ENCODE results near the gene ZNF408.

The ZNF408 gene

DNA sequence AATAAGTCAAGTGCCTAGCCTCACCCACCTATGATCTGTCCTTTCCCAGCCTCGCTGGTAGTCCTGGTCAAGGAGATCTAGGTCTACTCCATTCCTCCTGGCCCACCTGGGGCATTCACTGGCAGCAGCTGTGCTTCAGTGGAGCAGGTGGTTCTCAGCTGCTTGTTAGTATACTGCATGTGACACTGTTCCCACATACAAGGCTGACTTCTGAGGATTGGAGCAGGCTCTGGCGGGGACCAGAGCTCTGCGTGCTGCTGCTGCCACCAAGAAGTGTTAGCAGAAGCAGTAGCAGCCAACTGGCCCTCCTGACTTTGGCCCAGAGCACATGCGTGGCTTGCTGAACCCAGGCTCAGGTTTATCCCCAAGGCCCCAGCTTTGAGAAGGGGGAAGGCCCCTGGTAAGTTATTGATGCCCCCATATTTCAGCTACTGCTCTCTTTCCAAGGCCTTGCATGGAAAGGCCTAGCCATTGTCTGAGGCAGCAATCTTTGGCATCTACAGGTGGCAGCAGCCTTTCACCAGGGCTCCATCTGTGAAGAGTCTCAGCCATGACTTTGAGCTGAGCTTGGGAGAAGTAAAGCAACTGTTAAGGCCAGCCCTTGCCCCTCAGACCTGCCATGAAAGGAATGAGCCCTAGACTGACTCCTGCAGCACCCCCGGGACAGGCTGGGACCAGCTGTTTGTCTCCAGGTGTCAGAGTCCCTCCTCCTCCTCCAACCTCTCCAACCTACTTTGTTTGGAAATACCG is 26.9 kb upstream of the ZNF408 start:
- no peak for ATAC-seq
- TF ChIP-seq, protein P1, sequence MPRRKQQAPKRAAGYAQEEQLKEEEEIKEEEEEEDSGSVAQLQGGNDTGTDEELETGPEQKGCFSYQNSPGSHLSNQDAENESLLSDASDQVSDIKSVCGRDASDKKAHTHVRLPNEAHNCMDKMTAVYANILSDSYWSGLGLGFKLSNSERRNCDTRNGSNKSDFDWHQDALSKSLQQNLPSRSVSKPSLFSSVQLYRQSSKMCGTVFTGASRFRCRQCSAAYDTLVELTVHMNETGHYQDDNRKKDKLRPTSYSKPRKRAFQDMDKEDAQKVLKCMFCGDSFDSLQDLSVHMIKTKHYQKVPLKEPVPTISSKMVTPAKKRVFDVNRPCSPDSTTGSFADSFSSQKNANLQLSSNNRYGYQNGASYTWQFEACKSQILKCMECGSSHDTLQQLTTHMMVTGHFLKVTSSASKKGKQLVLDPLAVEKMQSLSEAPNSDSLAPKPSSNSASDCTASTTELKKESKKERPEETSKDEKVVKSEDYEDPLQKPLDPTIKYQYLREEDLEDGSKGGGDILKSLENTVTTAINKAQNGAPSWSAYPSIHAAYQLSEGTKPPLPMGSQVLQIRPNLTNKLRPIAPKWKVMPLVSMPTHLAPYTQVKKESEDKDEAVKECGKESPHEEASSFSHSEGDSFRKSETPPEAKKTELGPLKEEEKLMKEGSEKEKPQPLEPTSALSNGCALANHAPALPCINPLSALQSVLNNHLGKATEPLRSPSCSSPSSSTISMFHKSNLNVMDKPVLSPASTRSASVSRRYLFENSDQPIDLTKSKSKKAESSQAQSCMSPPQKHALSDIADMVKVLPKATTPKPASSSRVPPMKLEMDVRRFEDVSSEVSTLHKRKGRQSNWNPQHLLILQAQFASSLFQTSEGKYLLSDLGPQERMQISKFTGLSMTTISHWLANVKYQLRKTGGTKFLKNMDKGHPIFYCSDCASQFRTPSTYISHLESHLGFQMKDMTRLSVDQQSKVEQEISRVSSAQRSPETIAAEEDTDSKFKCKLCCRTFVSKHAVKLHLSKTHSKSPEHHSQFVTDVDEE (CRISPR knock-in tag; IDR thresholded peaks at IDR 0.05), result no peak
- TF ChIP-seq RARB (CRISPR knock-in tag; IDR thresholded peaks at IDR 0.05) (no peak), ESRRG (CRISPR knock-in tag; IDR thresholded peaks at IDR 0.05) (no peak), ZC3H10 (CRISPR knock-in tag; IDR thresholded peaks at IDR 0.05) (no peak), ZNF70 (CRISPR knock-in tag; IDR thresholded peaks at IDR 0.05) (no peak)

DNA sequence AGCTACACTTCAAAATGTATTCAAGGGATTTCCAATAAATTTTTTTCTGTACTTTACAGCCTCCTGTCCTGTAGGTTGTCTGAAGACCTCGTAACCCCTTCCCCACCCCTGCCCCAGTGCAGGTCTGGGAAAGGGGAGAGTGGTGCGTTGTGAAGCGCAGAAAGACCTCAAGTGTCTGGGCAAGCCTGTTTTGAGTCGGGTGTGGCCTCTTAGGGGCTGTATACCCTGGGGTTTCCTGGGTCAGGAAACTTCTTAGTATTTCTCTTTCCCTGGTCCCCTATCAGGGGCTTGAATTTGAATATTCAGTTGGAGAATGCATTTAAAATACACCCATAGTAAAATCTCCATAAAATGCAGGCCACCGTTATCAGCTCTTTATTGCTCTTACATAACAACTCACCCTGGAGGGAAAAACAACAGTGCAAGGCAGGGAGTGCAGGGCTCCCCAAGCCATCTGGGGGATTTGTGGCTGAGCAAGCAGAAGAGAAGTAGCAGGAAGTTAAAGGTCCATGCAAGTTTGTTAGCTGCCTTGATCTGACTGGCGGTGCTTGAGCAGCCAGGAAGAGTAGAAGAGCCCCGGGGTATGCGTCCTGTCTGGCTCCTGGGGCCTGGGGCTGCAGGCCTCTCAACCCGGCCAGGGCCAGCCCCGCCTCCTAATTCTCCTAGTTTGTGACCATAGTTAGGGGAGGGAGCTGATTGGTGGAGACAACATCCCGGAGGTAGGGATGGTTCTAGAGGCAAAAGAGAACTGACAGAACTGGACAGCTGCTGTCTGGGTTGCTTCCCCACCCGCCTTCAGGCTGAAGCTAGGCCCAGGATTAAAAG is 26.2 kb upstream of the ZNF408 start:
- peak; percentile 10 for ATAC-seq
- TF ChIP-seq RARB (CRISPR knock-in tag; IDR thresholded peaks at IDR 0.05) (no peak), ARNTL (CRISPR knock-in tag; IDR thresholded peaks at IDR 0.05; ENCODE audit: borderline replicate concordance, low read depth) (no peak), BACH2 (CRISPR knock-in tag; IDR thresholded peaks at IDR 0.05; ENCODE audit: borderline replicate concordance) (no peak), ZNF8 (CRISPR knock-in tag; IDR thresholded peaks at IDR 0.05) (no peak), ZC3H10 (CRISPR knock-in tag; IDR thresholded peaks at IDR 0.05) (no peak), TOX (CRISPR knock-in tag; IDR thresholded peaks at IDR 0.05; ENCODE audit: borderline replicate concordance) (no peak), CSDC2 (CRISPR knock-in tag; IDR thresholded peaks at IDR 0.05) (no peak), SNAI2 (CRISPR knock-in tag; IDR thresholded peaks at IDR 0.05) (no peak), ISL1 (CRISPR knock-in tag; IDR thresholded peaks at IDR 0.05) (no peak), ZNF565 (CRISPR knock-in tag; conservative IDR thresholded peaks at IDR 0.05; ENCODE audit: low read depth) (no peak), TCF4 (CRISPR knock-in tag; IDR thresholded peaks at IDR 0.05; ENCODE audit: borderline replicate concordance) (no peak), ZNF70 (CRISPR knock-in tag; IDR thresholded peaks at IDR 0.05) (no peak)
- TF ChIP-seq, protein P2, sequence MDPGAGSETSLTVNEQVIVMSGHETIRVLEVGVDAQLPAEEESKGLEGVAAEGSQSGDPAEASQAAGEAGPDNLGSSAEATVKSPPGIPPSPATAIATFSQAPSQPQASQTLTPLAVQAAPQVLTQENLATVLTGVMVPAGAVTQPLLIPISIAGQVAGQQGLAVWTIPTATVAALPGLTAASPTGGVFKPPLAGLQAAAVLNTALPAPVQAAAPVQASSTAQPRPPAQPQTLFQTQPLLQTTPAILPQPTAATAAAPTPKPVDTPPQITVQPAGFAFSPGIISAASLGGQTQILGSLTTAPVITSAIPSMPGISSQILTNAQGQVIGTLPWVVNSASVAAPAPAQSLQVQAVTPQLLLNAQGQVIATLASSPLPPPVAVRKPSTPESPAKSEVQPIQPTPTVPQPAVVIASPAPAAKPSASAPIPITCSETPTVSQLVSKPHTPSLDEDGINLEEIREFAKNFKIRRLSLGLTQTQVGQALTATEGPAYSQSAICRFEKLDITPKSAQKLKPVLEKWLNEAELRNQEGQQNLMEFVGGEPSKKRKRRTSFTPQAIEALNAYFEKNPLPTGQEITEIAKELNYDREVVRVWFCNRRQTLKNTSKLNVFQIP (CRISPR knock-in tag; IDR thresholded peaks at IDR 0.05; ENCODE audit: borderline replicate concordance, low read depth), result no peak
- TF ChIP-seq, protein P3, sequence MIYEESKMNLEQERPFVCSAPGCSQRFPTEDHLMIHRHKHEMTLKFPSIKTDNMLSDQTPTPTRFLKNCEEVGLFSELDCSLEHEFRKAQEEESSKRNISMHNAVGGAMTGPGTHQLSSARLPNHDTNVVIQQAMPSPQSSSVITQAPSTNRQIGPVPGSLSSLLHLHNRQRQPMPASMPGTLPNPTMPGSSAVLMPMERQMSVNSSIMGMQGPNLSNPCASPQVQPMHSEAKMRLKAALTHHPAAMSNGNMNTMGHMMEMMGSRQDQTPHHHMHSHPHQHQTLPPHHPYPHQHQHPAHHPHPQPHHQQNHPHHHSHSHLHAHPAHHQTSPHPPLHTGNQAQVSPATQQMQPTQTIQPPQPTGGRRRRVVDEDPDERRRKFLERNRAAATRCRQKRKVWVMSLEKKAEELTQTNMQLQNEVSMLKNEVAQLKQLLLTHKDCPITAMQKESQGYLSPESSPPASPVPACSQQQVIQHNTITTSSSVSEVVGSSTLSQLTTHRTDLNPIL (CRISPR knock-in tag; IDR thresholded peaks at IDR 0.05; ENCODE audit: low read depth), result no peak

DNA sequence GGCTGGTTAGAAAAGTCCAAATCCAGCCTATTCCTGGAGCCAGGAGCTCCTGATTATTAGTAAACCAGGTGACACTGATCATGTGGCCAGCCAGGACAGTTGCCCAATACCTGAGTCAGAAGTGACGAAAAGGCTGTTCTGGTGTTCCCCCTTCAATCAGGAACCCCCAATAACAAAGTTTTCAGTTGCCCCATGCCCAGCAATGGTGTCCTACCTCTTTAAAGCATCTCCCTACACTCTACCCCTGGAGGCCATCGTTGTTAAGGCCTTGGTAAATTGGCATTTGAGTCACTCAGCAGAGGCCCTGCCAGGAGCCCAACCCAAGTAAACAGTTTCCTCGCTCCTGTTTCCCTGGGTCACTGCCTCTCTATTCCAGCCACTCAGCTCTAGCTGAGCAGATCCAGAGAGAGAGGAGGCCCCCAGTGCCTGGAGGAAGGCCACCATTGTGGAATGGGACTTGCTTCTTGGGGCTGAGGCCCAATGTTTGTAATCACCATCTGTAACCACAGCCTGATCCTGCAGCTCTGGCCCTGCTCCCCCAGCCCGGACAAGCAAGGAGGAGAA is 25.5 kb upstream of the ZNF408 start:
- no peak for TF ChIP-seq ZC3H10 (CRISPR knock-in tag; IDR thresholded peaks at IDR 0.05)
- TF ChIP-seq BACH2 (CRISPR knock-in tag; IDR thresholded peaks at IDR 0.05; ENCODE audit: borderline replicate concordance), result no peak
- TF ChIP-seq ARNTL (CRISPR knock-in tag; IDR thresholded peaks at IDR 0.05; ENCODE audit: borderline replicate concordance, low read depth), result no peak
- TF ChIP-seq, protein P2 (CRISPR knock-in tag; IDR thresholded peaks at IDR 0.05; ENCODE audit: borderline replicate concordance, low read depth), result no peak
- TF ChIP-seq SNAI2 (CRISPR knock-in tag; IDR thresholded peaks at IDR 0.05), result no peak
- TF ChIP-seq ESRRG (CRISPR knock-in tag; IDR thresholded peaks at IDR 0.05), result no peak
- no peak for TF ChIP-seq OSR1 (CRISPR knock-in tag; IDR thresholded peaks at IDR 0.05)
- no peak for TF ChIP-seq ZNF70 (CRISPR knock-in tag; IDR thresholded peaks at IDR 0.05)
- no peak for TF ChIP-seq PPARA (CRISPR knock-in tag; IDR thresholded peaks at IDR 0.05; ENCODE audit: borderline replicate concordance)
- TF ChIP-seq TOX (CRISPR knock-in tag; IDR thresholded peaks at IDR 0.05; ENCODE audit: borderline replicate concordance), result no peak
- no peak for TF ChIP-seq ISL1 (CRISPR knock-in tag; IDR thresholded peaks at IDR 0.05)
- TF ChIP-seq, protein P4, sequence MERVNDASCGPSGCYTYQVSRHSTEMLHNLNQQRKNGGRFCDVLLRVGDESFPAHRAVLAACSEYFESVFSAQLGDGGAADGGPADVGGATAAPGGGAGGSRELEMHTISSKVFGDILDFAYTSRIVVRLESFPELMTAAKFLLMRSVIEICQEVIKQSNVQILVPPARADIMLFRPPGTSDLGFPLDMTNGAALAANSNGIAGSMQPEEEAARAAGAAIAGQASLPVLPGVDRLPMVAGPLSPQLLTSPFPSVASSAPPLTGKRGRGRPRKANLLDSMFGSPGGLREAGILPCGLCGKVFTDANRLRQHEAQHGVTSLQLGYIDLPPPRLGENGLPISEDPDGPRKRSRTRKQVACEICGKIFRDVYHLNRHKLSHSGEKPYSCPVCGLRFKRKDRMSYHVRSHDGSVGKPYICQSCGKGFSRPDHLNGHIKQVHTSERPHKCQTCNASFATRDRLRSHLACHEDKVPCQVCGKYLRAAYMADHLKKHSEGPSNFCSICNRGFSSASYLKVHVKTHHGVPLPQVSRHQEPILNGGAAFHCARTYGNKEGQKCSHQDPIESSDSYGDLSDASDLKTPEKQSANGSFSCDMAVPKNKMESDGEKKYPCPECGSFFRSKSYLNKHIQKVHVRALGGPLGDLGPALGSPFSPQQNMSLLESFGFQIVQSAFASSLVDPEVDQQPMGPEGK (CRISPR knock-in tag; IDR thresholded peaks at IDR 0.05; ENCODE audit: borderline replicate concordance), result no peak
- TF ChIP-seq, protein P5, sequence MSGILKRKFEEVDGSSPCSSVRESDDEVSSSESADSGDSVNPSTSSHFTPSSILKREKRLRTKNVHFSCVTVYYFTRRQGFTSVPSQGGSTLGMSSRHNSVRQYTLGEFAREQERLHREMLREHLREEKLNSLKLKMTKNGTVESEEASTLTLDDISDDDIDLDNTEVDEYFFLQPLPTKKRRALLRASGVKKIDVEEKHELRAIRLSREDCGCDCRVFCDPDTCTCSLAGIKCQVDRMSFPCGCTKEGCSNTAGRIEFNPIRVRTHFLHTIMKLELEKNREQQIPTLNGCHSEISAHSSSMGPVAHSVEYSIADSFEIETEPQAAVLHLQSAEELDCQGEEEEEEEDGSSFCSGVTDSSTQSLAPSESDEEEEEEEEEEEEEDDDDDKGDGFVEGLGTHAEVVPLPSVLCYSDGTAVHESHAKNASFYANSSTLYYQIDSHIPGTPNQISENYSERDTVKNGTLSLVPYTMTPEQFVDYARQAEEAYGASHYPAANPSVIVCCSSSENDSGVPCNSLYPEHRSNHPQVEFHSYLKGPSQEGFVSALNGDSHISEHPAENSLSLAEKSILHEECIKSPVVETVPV (CRISPR knock-in tag; IDR thresholded peaks at IDR 0.05), result no peak
- TF ChIP-seq TCF4 (CRISPR knock-in tag; IDR thresholded peaks at IDR 0.05; ENCODE audit: borderline replicate concordance), result no peak
- ATAC-seq, result peak; percentile 53

Measured in SK-N-SH treated with all-trans-retinoic acid at 6 μM for 48 hours (cell line).